GM19463 (cell line): ENCODE measurements around the gene ZNF487.
A peak's percentile ranks its signal among the peaks of the same experiment; 100 is the strongest.
"Not testable (repeated sequence)": the region's sequence is repeated elsewhere in the genome, so short reads cannot be mapped to it uniquely, and the experiment has no call there.

Experiments
- ATAC-seq: cut with Tn5 transposase; IDR thresholded peaks from one replicate; pipeline ENCODE4 v1.9.1; 2021; ENCODE audit warnings: mild to moderate bottlenecking, moderate library complexity; ENCODE audit not compliant: unreplicated experiment

The ZNF487 gene

DNA sequence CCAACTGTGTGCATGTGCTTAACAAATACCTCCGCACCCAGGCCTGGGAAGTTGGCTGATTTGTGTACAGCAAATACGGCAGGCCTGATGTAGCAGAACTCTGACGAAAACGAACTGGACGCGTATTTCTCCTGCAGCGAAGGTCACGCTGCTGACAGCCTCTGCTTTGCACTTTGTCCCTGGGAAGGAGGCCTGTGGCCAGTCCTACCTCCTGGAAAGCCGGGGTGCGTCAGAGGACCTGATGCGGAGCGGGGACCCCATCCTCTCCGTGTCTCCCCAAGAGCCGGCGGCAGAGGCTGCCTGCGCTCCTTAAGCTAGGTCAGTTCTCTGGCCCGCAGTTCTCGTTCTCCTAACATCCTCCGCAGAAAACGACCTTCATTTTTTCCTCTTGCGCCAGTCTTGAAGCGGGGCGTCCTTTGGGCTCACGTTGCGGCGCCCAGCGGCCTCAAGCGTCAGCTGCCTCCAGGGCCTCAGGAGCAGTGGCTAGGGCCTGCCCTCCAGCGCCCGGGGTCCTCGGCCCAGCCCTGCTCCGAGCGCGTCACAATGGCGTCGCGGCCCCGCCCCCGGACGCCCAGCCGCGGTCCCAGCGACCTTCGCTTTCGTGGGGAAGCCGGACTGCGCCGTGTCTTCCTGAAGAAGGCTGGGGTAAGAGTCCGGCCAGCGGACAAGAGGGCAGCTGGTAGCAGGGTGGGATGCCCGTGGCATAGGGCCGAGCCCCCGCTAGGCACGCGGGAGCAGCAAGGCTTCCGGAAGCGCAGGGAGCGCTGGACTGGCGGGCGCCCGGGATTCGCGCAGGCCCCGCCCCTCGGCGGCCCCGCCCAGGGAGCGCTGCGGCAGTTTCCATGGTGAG is at the start of gene ZNF487:
ZNF487 (plus strand) TSS at position 821 of the 850 bp plus-strand sequence. CDS start 38,703 bp downstream, outside the sequence.
- peak; percentile 96 for ATAC-seq

DNA sequence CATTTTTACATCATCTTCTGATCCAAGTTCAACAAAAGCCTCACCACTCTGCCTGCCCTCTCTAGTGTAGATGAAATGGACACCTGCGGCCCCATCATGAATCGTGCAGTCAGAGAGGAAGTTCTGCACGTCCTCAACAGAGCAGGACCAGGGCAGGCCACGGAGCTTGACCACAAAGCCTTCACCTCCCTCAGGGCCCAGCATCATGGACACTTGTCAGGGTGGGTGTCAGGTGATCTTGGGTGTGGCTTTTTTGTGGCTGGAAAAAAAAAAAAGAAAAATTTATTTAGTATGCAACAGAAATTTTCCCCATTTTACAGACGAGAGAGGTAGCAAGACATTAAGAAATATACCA is 49.3 kb upstream of the ZNF487 start:
- ATAC-seq = no peak

DNA sequence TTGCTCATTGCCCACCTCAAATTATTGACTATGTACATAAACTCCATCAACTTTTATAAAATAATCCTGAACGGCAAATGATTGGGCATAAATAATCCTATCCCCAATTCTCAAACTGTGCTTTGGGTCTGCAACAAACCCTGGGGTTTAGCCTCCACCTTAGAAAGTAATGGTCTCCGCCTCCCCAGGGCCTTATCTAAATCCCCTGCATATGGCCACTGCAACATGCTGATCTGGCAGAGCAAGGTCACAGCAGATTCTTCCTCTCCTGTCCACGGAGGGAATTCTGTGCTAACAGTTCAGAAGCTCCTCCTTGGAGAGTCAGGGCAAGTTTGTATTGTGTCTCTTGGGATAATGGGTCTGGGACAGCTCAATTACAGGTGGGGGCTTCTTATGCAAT is 47.0 kb upstream of the ZNF487 start:
- ATAC-seq = no peak

DNA sequence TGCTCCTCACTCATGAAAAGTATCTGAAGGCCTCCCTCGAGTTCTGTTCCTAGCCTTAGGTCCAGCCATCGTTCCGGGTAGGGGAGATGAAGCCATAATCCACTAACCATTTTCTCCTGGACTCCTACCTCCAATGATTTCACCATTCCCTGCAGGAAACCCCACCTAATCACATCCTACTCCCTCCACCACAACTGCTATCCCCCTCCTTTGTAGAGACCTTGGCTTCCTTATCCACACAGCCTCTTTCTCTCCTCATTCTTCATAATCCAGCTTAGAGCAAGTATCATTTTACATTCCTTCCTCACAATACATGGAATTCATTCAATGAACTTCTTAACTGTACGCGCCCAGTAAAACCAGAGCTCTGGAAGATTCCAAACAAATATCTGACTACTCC is 46.6 kb upstream of the ZNF487 start:
- ATAC-seq = no peak

DNA sequence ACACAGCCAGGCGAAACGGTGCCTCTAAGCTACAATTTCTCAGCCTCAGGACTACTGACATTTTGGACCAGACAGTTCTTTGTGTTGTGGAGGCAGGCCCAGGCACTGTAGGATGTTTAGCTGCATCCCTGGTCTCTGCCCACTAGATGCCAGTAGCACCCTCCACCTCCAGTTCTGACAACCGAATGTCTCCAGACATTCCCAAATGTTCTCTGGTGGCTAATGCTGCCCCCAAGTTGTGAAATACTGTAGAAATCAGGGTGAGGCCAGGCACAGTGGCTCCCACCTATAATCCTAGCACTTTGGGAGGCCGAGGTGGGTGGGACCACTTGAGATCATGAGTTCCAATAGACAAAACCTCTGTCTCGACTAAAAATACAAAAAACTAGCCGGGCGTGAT is 46.2 kb upstream of the ZNF487 start:
- ATAC-seq = no peak

DNA sequence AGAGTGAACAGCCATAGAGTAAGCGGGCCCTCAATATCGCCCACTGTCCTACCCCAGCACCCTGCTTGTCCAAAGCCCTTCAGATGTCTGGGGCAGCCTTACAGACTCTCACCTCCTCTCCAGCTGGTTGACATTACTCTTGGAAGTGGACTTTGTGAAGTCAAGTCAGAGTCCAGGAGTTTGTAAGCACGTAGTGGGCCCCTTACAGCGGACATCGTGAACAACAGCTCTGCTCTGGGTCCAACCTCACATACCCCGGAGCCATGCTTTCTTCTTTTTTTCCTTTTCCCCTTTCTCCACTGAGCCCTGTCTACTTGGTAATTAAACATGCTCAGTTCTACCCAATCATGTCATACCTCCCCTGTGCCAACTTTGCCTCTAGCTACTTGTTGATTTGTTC is 45.4 kb upstream of the ZNF487 start:
- no peak for ATAC-seq

DNA sequence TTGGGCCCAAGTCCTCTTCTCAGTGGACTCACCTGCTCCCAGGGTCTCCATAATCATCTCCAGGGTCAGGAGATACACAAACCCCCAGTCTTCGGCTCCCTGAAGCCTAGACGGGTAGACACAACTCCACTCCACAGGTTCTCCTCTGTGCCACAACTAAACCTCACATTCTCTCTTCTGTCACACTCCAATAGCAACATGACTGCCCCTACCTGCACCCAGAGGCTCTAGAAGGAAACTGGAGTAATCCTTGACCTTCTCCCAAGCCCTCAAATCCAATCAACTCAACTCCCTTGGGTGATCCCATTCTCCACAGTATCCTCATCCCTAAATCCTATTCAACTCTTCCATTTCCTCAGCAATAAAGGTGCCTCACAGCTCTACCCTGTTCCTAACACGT is 44.2 kb upstream of the ZNF487 start:
- no peak for ATAC-seq

DNA sequence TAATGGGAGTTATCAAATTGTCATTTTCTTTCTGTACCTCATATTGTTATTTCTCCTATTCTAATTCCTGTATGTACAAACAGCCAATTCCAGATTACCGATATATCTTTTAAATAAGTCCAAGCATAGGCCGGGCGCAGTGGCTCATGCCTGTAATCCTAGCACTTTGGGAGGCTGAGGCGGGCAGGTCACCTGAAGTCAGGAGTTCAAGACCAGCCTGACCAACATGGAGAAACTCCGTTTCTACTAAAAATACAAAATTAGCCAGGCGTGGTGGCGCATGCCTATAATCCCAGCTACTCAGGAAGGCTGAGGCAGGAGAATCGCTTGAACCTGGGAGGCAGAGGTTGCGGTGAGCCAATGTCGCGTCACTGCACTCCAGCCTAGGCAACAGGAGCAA is 43.7 kb upstream of the ZNF487 start:
- ATAC-seq = not testable (repeated sequence)

DNA sequence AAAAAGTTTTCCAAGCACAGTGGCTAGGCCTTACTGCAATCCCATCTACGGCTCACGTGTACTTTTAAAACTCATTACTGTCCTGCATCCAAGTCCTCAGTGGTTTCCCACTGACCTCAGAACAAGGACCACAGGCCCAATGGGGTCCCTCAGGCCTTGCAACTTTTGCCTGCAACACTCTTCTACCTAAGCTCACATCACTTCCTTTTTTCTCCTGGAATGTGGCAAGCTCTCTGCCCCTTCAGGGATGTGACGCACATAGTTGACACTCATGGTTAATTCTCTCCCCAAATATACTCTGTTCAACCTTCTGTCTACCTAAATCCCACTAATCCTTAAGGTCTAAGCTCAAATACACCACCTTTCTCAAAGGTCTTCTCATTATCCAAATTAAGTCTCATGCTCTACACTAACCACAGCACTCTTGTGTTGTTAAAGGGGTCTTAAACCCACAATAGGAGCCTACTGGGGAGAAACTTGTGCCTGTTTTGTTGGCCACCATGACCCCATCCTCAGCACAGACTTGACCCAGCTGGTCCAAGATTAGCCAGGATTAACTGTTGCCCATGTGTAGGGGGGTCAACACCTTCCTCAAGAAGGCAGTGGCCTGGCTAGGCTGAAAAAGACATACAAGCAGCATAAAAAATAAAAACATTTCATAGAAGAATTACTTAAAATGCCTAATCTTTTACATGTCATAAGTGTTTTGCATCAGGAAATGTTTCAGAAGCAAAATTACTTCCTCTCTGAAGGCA is 43.1 kb upstream of the ZNF487 start:
- no peak for ATAC-seq

DNA sequence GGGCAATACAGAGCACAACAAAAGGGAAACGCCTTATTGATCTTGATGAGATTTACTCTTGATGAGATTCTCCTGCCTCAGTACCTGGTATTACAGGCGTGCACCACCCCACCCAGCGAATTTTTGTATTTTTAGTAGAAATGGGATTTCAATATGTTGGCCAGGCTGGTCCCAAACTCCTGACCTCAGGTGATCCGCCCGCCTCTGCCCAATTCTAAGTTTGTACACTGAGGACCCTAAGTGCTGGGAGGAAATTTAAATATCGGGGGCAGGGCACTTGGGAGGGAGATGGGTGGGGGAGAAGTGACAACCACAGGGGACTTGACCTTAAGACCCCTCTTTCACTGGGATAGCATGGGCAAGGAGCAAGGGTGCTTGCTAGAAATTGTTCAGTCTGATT is 42.0 kb upstream of the ZNF487 start:
- ATAC-seq = no peak

DNA sequence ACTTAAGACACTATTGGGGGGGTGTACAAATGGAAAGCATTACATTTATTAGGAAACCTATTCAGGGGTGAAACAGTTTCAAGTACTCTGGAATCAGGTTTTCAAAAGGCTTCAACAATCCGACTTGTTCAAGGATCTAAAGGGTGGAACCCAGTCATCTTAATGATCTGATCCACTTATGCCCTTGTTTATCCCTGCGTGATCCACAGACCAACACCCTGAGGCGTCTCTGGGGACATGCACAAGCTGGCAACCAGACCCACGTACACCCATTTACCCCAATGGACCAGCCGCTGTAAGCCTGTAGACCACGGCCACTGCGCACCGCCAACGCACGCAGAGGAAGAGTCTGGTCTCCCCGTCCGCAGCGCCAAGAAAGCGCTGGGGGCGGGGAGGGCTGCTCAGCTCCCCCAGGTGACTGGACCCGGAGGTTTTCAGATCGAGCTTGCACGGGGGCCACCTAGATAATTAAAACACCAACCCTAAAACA is 41.3 kb upstream of the ZNF487 start:
- ATAC-seq = no peak

DNA sequence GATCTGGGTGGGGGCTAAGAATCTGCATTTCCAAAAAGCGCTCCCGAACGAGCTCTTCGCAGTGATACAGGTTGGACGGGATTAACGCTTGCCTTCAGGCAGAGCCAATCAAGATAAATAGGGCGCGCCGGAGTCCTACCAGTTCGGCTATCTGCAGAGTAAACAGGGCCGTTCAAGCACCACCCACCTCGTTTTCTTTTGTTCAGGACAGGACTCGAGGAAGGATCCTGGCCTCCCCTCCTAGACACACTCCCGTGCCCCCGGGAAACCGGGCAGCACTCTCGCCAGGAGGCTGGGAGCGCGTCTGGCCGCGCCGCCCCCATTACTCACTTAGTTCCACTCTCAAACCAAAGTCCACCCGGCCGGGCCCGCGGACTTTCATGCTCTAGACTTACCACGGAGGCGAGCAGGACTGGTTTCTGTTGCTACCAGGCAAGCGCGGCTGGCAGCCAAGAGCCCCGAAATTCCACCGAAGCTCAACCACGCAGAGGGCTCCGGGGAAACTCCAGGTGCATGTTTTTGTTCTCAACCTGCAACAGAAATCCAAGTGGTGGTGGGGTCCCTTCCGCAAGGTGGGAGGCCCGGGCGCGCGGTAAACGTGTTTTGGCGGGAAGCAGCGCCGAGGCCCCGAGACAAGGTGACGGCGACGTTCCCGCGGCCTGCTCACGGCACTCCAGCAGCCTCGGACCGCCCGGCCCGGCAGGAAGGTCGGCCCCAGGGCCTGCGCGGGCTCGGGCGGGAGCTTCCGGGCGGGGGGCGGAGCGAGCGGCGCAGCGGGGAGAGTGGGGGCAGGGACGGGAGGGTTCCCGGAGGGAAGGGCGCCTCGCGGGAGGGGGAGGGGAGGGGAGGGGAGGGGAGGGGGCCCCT is 40.6 kb upstream of the ZNF487 start:
- peak; percentile 49 for ATAC-seq

DNA sequence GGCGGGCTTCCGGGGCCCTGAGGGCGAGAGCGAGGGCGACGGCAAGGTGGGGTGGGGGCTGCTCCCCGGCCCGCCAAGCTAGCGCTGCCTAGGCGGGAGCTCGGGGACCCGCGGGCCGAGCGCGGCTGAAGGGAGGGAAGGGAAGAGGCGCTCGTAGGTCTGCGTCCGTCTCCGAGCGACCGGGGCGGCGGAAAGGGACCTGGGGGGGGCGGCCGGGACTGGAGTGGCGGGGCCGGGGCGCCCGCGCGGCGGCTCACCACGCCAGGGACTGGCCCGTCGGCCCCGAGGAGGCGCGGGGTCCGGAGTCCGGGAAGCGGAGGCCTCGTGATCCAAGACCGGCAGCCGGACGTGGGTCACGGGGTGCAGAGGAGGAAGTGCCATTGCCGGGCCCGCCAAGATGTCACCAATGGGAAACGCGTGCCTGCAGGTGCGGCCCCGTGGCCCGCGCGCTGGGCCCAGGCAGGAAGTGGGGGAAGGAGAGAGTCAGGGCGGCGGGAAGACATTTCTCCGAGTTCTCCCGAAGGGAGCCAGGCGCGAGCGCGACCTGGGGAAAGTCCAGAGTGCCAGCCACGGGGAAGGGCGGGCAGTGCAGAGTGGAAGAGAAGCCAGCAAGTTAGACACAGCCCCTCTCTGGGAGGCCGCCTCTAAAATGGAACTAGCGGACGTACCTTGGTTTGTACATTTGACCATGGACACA is 39.8 kb upstream of the ZNF487 start:
- peak; percentile 86 for ATAC-seq

DNA sequence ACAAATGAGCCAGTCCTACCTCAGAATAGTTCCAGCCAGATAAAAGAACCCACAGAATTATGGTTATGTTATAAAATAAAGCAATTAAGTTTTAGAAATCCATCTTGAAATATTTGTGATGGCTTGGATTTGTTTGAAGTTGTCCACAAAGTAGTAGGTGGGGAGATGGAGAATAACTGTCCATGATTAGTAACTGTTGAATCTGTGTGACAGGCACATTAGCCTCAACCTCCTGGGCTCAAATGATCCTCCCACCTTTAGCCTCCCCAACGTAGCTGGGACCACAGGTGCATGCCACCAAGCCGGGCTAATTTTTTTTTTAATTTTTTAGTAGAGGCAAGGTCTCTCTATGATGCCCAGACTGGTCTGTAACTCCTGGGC is 38.0 kb upstream of the ZNF487 start:
- ATAC-seq = no peak

DNA sequence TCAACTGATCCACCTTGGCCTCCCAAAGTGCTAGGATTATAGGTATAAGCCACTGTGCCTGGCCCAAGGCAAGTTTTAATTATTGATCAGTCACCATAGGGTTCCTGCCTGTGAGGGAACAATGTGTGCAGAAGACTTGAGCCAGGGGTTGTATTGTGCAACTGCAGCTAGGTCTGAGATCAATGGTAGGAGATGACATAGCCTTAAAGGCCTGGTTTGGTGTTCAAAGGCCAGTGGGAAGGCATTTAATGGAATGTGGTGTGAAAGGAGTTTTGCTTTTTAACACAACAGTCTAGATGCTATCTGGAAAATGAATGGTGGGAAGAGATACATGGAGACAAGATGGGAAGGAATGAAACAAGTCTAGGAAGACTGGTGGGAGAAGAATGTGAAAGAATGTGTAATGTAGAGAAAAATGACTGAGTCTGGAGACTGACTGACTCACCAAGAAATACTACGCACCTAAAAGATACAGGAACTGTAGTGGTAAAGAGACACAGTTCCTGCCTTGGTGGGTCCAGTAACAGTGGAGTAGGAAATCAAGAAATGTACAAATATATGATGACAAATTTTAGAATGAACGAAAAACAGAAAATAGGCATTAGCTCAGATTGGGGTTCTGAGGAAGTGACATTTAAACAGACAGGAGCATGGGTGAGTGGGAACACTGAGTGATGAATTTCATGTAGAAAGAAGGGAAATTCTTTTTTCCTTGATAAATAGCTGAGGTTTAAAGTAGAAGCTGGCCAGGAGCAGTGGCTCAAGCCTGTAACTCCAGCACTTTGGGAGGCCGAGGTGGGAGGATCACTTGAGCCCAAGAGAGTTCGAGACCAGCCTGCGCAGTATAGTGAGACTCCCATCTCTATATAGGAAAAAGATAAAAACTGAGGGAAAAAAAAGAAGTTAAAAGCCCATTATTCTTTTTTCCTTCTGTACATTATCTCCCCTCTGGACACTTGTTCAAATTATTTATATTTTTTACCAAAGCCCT is 37.3 kb upstream of the ZNF487 start:
- no peak for ATAC-seq

DNA sequence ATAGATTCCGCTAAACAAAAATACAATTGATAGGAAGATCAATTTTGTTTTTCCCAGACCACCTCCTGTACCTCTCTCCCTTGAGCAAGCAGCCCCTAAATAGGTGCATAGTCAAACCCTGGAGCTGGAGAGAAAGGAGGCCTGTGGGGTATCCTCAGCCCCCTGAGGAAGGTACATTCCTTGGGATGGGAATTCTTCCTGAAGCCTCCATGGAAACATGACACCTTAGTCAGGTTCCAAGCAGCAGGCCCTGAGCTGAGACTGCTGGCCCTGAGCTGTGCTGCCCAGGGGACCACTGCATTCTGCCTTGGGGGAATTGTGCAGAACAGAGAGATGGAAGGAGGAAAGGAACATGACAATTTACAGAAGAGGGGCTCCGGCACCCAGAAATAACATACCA is 35.3 kb upstream of the ZNF487 start:
- no peak for ATAC-seq

DNA sequence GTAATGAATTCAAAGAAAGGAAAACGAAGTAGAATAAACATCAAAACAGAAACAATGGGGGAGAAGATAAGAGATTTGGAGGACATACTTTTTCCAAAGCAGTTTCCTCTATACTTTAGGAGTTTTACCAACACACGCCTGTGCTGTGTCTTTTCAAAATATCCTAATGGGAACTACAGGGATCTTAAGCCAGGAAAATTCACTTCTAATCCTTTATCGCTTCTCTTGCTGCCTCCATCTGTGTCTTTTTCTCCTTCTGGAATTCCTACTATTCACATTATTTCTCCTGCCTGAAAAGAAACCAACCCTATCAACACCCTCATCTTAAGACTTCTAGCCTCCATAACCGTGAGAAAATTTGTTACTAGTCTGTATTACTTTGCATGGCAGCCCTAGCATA is 34.7 kb upstream of the ZNF487 start:
- ATAC-seq = no peak

DNA sequence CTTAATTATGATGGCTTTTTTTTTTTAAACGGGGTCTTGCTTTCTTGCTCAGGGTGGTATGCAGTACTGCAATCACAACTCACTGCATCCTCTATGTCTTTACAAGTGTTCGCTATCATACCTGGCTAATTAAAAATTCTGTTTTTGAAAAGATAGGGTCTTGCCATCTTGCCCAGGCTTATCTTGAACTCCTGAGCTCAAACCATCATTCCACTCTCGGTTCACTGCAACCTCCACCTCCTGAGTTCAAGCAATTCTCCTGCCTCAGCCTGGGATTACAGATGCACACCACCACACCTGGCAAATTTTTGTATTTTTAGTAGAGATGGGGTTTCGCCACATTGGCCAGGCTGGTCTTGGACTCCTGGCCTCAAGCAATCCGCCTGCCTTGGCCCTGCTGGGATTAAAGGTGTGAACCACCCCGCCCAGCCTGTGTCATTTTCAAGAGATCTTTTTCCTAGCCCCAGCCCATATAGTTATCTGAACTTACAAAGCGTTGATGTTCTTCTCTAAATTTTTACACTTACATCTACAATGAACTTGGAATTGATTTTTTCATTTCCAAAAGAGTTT is 33.9 kb upstream of the ZNF487 start:
- ATAC-seq = no peak
